HEK293 (cell line): Measurements from ENCODE around the gene NHP2.

Source experiments
- BCL6B ChIP-seq: fragments of 450-650 bp; formaldehyde crosslinking; IDR thresholded peaks from 2 replicates; pipeline ENCODE4 v1.5.1; 2017; ENCODE audit warnings: missing biosample characterization, missing genetic modification characterization
- CTCF ChIP-seq: fragments of 450-650 bp; formaldehyde crosslinking; IDR thresholded peaks from 2 replicates; pipeline ENCODE4 v1.5.1; 2016; ENCODE audit warnings: missing biosample characterization, missing genetic modification characterization
- KLF1 ChIP-seq: fragments of 450-650 bp; formaldehyde crosslinking; IDR thresholded peaks from 2 replicates; pipeline ENCODE4 v1.5.1; 2016; ENCODE audit warnings: missing biosample characterization, missing genetic modification characterization
- ZNF133 ChIP-seq: fragments of 450-650 bp; formaldehyde crosslinking; IDR thresholded peaks from 2 replicates; pipeline ENCODE4 v1.5.1; 2016; ENCODE audit warnings: missing biosample characterization, missing genetic modification characterization
- ZNF692 ChIP-seq: fragments of 450-650 bp; formaldehyde crosslinking; IDR thresholded peaks from 2 replicates; pipeline ENCODE4 v1.5.1; 2016; ENCODE audit warnings: missing biosample characterization, missing genetic modification characterization
- ZNF792 ChIP-seq: fragments of 450-650 bp; formaldehyde crosslinking; IDR thresholded peaks from 2 replicates; pipeline ENCODE4 v1.5.1; 2016; ENCODE audit warnings: missing biosample characterization, missing genetic modification characterization

- no peak for TF ChIP-seq ZNF792 (tag by site-specific recombination)
- TF ChIP-seq ZNF133 (tag by site-specific recombination) = no peak
- TF ChIP-seq ZNF692 = no peak
- TF ChIP-seq CTCF (tag by site-specific recombination) = no peak
- peak; percentile 79 for TF ChIP-seq KLF1
- no peak for TF ChIP-seq BCL6B (tag by site-specific recombination)
These were observed 39.8 kb downstream of the NHP2 start for GRCh38 chr5:178113841-178114324.
